ENCODE results near the gene ZNF808. TPM values are rescaled to one million over a fixed set of nuclear protein-coding genes. Genes with fewer than 3 reads are reported as not detected.
A peak's percentile ranks its signal among the peaks of the same experiment; 100 is the strongest.
"Not testable (repeated sequence)": the region's sequence is repeated elsewhere in the genome, so short reads cannot be mapped to it uniquely, and the experiment has no call there.

Gene ZNF808
- total RNA-seq, 1 donor from 2014 or later = 12.6 TPM

GRCh38 chr19:52554216-52554971, 26.9 kb downstream of the ZNF808 start:
- FAIRE-seq = no peak
- Histone ChIP-seq H3K27me3 (ENCODE audit: control insufficient read depth, insufficient read depth, low read length) (no peaks in the 10 kb centered on the region), H3K4me3 (ENCODE audit: low read depth, low read length) (no peak overlapping the region), H3K36me3 (ENCODE audit: control insufficient read depth, insufficient read depth, low read length) (peaks cover 11% of the 10 kb centered on the region)
- no peak for DNase-seq (ENCODE audit: low read depth)
- TF ChIP-seq CTCF (IDR thresholded peaks at IDR 0.05; ENCODE audit: insufficient read depth, low read length, severe bottlenecking) = no peak

- DNase-seq (ENCODE audit: low read depth) (no peak), FAIRE-seq (no peak)
- TF ChIP-seq CTCF (IDR thresholded peaks at IDR 0.05; ENCODE audit: insufficient read depth, low read length, severe bottlenecking) = no peak
- Histone ChIP-seq H3K36me3 (ENCODE audit: control insufficient read depth, insufficient read depth, low read length) (peaks cover 5% of the 10 kb centered on the region), H3K27me3 (ENCODE audit: control insufficient read depth, insufficient read depth, low read length) (no peaks in the 10 kb centered on the region), H3K4me3 (ENCODE audit: low read depth, low read length) (no peak overlapping the region)
Measured at GRCh38 chr19:52557231-52557995, 29.9 kb downstream of the ZNF808 start.

GRCh38 chr19:52558732-52559445, 31.4 kb downstream of the ZNF808 start:
- FAIRE-seq; H3K36me3 ChIP-seq (ENCODE audit: control insufficient read depth, insufficient read depth, low read length): not testable (repeated sequence)

GRCh38 chr19:52561611-52562010, 34.1 kb downstream of the ZNF808 start:
- not testable (repeated sequence) for FAIRE-seq; H3K4me3 ChIP-seq (ENCODE audit: low read depth, low read length); H3K27me3 ChIP-seq (ENCODE audit: control insufficient read depth, insufficient read depth, low read length); DNase-seq (ENCODE audit: low read depth); H3K36me3 ChIP-seq (ENCODE audit: control insufficient read depth, insufficient read depth, low read length)

More at GRCh38 chr19:52558732-52559445, 31.4 kb downstream of the ZNF808 start:
- H3K4me3 ChIP-seq (ENCODE audit: low read depth, low read length); H3K27me3 ChIP-seq (ENCODE audit: control insufficient read depth, insufficient read depth, low read length); DNase-seq (ENCODE audit: low read depth): not testable (repeated sequence)

GRCh38 chr19:52566121-52566520, 38.7 kb downstream of the ZNF808 start:
- H3K27me3 ChIP-seq (ENCODE audit: control insufficient read depth, insufficient read depth, low read length) = no peaks in the 10 kb centered on the region
- FAIRE-seq (no peak), DNase-seq (ENCODE audit: low read depth) (peak; percentile 48)
- H3K36me3 ChIP-seq (ENCODE audit: control insufficient read depth, insufficient read depth, low read length) = peaks cover 1% of the 10 kb centered on the region
- no peak overlapping the region for H3K4me3 ChIP-seq (ENCODE audit: low read depth, low read length)
- TF ChIP-seq CTCF (IDR thresholded peaks at IDR 0.05; ENCODE audit: insufficient read depth, low read length, severe bottlenecking) = no peak

- peaks cover 2% of the 10 kb centered on the region for H3K36me3 ChIP-seq (ENCODE audit: control insufficient read depth, insufficient read depth, low read length)
- TF ChIP-seq CTCF (IDR thresholded peaks at IDR 0.05; ENCODE audit: insufficient read depth, low read length, severe bottlenecking) = no peak
- FAIRE-seq (no peak), DNase-seq (ENCODE audit: low read depth) (peak; percentile 93)
- H3K27me3 ChIP-seq (ENCODE audit: control insufficient read depth, insufficient read depth, low read length) = no peaks in the 10 kb centered on the region
- no peak overlapping the region for H3K4me3 ChIP-seq (ENCODE audit: low read depth, low read length)
Measured at GRCh38 chr19:52566588-52566987, 39.1 kb downstream of the ZNF808 start.

Data from bronchial epithelial cell (primary cell).